ENCODE measurements around the gene OR2A5. TPM values are rescaled to one million over a fixed set of nuclear protein-coding genes. Genes with fewer than 3 reads are reported as not detected.

OR2A5 gene
- total RNA-seq, 1 donor from 2014 or later = not detected

Other genes with a start within 250 kb of the OR2A5 start
- 32.7 and 41.2 TPM in 2 replicates for gene TCAF1, start 146.8 kb upstream of the OR2A5 start, total RNA-seq
- not detected in 2 replicates for gene OR2F2, start 113.7 kb upstream of the OR2A5 start, total RNA-seq
- under 0.01 TPM in 1 of 2 replicates, not detected in the other for gene OR2F1, start 94.1 kb upstream of the OR2A5 start, total RNA-seq
- not detected in 2 replicates for gene OR6B1, start 48.6 kb upstream of the OR2A5 start, total RNA-seq
- not detected in 2 replicates for gene OR2A25, start 20.9 kb downstream of the OR2A5 start, total RNA-seq
- gene OR2A12, start 37.3 kb downstream of the OR2A5 start, total RNA-seq = not detected in 2 replicates
- gene OR2A2, start 60.6 kb downstream of the OR2A5 start, total RNA-seq = not detected in 2 replicates
- gene OR2A14, start 74.2 kb downstream of the OR2A5 start, total RNA-seq = not detected in 2 replicates
- 0.13 TPM in 1 of 2 replicates, not detected in the other for gene CTAGE4, start 134.5 kb downstream of the OR2A5 start, total RNA-seq
- gene ARHGEF35, start 146.9 kb downstream of the OR2A5 start, total RNA-seq = 0.13 TPM in 2 replicates
- not detected in 2 replicates for gene OR2A42, start 190.7 kb downstream of the OR2A5 start, total RNA-seq
- gene OR2A7, start 215.8 kb downstream of the OR2A5 start, total RNA-seq = under 0.01 TPM in 1 of 2 replicates, not detected in the other
- gene CTAGE8, start 220.3 kb downstream of the OR2A5 start, total RNA-seq = under 0.01 and 0.13 TPM in 2 replicates